Activated effector memory CD4-positive, alpha-beta T cell treated with anti-CD3 and anti-CD28 coated beads, Interleukin-2, amount 50 U/mL, for 16 hours (primary cell): ENCODE data around the gene MGA.
A peak's percentile ranks its signal among the peaks of the same experiment; 100 is the strongest.
"Not testable (repeated sequence)": the region's sequence is repeated elsewhere in the genome, so short reads cannot be mapped to it uniquely, and the experiment has no call there.

Source experiments
- DNase-seq: peaks from one replicate; pipeline ENCODE4 v3.0.0-alpha.2; 2020

MGA gene

DNA sequence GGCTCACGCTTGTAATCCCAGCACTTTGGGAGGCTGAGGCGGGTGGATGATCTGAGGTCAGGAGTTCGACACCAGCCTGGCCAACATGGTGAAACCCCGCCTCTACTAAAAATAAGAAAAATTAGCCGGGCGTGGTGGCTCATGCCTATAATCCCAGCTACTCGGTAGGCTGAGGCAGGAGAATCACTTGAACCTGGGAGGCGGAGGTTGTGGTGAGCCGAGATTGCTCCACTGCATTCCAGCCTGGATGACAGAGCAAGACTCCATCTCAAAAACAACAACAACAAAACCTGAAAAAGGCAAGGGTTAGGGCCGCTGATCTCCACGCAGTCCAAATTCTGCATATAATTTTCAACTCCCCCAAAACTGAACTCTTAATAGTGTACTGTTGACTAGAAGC, 67.9 kb downstream of the MGA start:
- not testable (repeated sequence) for DNase-seq

DNA sequence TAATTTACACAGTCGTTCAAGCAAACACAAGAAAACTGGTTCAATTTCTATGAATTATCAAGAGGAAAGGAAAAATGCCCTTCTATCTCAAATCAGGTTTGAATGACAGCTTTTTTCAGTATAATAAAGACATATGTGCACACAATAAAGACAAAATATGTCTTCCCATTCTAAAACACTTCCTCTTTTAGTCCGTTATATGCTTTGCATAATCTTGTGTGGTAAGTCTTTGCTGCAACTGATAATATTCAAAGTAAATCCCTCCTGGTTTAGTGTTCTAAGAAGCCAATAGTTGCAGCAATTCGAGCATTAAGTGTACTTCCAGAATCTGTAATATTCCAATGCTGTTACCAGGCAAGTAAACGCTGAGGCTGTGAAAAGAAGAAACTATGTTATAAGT, 70.3 kb downstream of the MGA start:
- no peak for DNase-seq

DNA sequence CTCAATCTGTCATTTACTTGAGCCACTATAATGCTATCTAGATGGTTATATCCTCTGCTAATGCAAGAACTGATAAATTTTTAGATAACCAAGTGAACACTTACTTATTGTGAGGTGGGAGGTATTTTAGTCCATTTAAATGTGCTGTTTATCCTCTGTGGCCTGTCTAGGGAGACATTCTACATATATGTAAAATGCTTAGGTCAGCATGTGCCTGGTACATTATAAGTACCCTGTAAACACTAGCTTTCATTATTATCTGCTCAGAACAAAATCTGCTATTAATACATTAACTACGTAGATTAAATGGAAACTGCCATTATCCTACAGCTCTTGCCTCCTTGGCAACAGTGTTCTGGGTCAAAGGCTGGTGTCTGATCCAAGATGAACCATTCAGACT, 72.3 kb downstream of the MGA start:
- DNase-seq: no peak

DNA sequence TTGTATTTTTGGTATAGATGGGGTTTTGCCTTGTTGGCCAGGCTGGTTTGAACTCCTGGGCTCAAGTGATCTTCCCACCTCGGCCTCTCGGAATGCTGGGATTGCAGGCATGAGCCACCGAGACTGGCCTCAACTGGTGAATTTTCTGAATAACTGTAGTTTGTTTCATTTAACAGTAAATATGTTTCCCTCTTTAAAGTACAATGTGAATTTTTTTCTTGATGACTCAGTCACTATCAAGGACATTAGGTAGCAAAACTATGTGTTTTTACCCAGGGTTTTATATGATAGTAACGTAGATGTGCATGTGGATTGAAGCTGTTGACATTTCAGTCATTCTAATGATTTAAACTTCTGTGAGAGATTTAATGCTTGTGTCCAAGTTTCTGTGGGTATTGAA, 73.9 kb downstream of the MGA start:
- no peak for DNase-seq

DNA sequence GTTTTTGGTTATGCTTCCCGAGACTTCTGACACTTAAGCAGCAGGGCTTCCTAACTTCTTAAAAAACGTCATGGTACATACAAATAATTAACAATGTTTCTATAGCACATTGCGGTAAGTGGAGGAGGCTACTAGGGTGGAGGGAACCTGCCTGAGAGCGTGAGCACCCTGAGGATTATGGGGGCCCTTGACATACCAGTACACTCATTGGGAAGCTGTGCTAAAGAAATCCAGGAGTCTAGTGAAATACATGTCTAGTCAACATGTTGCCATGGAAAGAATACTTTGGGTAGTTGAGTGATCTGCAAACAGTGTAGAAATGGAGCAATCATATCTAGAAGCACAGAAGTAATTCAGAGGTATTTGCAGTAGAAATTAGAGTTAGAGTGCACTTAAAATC, 74.8 kb downstream of the MGA start:
- DNase-seq: no peak

DNA sequence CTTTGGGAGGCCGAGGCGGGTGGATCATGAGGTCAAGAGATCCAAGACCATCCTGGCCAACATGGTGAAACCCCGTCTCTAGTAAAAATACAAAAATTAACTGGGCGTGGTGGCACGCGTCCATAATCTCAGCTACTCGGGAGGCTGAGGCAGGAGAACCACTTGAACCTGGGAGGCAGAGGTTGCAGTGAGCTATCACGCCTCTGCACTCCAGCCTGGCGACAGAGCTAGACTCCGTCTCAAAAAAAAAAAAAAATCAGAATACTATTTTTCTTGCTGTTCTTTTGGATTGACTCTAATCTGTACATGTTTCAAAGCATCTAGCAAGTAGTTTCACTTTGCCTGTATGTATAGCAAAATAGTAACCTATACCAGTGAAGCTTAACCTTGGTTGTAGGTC, 75.3 kb downstream of the MGA start:
- not testable (repeated sequence) for DNase-seq

DNA sequence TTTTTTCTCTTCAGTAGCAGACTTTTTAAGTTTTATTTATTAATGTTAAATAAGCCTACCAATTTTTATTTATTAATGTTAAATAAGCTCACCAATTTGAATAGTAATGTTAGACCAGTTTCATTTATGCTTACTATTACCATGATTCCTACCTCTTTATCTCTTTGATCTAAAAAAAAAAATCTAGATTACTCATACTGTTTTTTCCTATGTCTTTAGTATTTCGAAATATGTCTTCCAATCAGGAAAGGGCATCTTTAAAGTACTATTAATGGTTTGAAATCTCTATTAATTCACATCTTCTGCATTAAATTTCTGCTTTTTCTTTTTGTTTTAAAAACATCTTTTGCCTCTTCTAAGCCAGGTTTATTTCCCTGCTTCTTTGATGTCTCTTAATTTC, 86.6 kb downstream of the MGA start:
- DNase-seq: no peak

DNA sequence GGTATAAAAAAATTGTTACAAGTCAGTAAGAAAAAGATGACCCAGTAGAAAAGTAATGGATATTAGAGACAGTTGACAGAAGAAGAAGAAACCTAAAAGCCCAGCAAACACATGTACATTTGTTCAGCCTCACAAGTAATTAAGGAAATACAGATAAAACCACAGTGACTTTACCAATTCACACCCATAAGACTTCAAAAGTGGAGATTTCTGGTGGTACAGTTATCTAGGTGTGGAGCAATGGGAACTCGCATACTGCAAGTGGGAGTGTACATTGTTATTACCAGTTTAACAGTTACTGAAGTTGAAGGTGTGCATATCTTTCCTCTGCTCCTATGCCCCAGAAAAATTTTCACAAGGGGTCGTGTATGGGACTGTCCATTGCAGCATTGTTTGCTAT, 96.0 kb downstream of the MGA start:
- DNase-seq: no peak

DNA sequence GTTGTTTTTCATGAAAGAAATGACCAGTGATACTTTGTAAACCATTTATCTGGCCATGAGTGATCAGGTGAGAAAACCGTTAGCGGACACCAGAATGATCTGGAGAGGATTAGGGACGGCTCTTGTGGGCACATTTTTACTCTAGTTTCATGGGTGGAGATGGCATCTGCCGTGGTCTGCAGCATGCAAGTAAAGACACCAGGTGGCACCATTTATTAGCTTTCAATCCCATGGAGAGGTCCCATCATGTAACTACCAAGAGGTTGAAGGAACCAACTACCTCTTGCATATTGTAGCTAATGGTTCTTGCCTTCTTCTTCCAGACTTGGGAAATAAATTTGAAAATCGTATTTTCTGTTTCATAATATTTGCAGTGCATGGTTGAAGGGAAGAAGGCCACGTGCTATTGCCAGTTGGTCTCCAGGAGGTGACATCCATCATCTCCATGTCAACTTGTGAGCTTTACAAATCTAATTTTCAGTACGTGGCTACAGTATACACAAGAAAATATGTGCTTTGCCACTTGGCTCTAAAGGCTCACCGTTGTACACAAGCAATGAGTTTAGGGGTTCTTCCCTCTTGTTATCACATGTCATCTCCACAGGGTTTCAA, 112.6 kb downstream of the MGA start:
- peak; percentile 79 for DNase-seq

DNA sequence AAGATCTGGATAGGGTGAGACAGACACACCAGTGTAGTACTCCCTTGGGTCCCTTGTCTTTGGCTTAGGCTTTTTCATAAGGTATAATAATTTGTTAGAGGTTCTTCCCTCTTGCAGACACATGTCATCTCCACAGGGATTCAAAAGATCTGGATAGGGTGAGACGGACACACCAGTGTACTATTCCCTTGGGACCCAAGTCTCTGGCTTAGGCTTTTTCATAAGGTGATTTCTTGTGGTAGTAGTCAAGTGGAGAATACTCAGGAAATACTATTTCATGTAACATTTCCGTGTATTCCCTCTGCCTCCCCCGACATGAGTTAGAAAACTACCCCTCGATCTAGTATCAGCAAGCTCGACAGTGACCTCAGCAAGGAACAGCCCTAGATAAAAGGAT, 113.1 kb downstream of the MGA start:
- DNase-seq: no peak

DNA sequence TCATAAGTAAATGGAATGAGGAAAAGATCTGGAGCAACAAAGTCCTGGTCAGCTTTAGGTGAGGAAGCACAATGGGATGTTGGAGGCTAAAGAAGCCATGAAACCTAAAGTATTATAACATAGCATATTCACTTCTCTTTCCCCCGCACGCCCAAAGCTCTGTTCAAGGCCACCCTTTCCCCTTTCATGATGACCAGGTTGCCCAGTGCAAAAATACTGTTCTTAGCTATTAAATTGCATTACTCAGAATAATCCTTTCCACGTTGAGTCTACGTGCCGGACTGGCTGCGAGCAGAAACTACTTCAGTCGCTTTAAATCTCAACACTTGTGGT, 113.5 kb downstream of the MGA start:
- DNase-seq: no peak

DNA sequence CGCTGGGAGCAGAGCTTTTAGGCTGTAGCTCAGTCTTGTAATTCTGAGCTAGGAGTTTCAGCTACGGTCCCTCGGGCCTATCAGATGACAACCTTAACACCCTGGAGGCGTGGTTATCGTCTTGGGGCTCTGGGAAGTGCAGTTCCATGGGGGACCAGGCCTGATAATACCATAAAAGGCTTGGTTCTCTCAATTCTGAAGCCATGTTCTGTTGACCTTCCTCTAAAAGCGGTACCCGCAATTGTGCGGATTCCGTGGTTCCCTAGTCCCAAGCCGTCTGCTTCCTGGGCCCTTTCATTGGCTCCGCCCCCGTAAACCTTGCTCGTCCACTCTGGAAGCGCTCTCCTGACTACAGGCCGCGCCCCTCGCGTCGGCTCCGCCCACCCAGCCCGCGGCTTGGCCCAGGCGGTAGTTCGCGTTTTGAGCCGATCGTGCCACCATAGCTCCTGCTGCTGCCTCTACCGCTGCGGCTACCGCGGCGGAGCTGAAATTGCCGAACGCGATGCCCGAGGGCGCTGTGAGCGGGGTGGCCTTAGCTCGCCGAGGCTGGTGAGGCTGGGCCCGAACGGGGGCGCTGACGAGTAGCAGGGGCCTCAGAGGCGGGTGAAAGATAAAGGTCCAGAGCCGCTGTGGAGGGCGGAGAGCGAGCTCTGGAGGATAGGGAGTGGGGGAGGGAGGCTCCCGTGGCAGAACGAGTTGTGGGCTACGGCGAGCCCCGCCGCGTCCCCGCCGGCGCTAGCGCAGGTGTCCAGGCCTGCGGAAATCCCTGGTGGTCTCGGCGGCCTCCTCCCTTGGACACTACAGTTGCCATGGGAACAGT, 114.1 kb downstream of the MGA start, which contains the start of gene MAPKBP1:
Gene MAPKBP1, plus strand, starts transcription at position 423 of the 820 bp plus-strand sequence. CDS start 792 bp downstream, outside the sequence.
- peak; percentile 99 for DNase-seq

DNA sequence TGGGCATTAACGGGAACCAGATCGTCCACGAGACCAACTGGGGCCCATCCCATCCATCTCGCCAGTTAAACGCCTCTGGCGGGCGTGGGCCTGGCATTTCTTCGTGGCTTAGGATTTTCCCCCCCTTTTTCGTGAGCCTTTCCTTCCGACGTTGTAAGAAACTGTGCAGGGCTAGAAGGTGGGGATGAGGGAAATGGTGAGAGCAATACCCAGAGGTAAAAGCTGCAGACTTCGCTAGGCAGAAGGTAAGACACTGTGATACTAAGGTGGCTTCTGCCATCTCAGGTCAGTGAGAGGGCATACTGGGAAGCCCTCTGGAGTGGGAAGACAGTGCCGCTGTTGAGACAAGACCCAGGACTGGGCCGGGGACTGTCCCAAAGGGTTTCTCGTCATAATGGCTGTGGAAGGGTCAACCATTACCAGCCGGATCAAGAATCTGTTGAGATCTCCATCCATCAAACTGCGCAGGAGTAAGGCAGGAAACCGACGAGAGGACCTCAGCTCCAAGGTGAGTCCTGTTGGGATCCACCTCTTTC, 114.7 kb downstream of the MGA start:
- DNase-seq: peak; percentile 65

DNA sequence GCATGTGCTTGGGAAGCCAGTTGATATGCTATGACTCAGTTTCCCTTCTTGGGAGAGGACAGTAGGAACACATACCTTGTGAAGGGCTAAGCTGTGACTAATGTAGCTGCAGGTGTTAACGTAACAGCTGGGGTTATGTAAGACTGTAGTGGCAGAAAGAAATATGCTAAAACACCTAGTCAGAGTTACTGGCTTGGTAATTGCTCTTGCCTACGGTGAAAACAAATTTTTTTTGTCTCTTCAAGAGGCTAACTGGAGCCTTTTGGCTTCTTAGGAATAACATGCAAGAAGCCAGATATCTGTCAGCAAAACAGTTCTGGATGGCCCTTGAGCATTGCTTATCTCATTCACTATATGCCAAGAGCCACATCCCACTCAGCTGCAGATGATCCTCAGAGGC, 115.4 kb downstream of the MGA start:
- DNase-seq: no peak

DNA sequence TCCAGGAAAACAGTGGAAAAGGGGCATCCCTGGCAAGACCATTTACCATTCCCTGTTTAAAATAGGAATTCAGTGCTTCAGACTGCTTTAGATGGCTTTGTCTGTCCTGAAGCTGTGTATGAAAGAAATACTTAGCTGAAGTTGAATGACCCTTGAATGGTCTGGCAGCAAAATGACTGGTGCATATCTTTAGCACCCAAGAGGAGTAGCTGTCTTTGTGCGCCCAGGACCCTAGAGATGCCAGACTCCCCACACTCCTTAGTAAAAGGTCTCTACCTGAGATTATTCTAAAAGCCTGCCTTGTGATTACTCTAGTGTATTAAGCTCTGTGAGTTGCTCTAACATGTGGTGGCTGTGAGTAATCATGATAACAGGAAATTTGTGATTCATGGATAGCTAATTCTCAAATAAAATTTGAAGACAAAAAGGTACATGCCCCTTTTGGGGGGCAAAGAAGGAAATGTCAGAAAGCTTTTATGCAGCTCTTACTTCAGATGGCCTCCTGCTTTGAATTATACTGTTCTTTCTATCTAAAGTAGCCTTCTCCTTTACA, 117.3 kb downstream of the MGA start:
- no peak for DNase-seq

DNA sequence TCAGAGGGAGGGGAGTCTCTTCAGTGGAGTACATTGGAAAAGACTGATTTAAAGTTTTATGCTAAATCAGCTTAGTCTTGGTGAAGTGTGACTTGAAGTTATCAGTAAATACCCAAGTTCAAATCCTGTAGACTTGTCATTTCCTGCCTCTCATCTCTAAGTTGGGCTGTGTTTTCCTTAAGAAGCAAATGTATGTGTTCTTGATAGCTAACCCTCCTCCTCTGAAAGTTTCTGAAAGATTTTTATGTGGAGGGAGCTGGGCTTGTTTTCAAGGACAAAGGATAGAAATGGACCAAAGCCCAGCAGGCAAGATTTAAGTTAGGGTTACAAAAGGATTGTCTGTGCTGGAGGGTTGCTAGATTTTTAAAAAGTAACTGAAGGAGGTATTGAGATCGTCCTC, 118.3 kb downstream of the MGA start:
- no peak for DNase-seq

DNA sequence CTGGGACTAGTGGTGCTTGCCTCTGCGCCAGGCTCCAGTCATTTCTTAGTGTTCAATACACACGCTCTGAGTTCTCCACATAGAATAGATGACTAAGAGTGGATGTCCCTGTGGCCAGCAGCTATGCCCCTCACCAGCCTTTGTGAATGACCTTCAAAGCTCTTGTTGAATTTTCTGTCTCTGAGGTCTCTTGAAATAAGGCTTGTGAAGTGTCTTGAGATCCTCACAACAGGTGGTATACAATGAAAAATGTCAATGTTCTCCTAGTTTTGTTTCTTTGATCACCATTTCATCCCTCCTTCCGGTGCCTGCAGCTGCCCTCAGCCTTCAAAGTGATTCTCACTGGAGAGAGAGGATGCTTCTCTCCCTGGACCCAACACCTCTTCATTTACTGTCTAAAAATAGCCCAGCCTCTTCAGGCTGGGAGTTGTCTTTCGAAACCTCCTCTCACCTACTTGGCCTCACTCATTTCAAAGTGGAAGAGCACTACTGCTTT, 119.5 kb downstream of the MGA start:
- no peak for DNase-seq

DNA sequence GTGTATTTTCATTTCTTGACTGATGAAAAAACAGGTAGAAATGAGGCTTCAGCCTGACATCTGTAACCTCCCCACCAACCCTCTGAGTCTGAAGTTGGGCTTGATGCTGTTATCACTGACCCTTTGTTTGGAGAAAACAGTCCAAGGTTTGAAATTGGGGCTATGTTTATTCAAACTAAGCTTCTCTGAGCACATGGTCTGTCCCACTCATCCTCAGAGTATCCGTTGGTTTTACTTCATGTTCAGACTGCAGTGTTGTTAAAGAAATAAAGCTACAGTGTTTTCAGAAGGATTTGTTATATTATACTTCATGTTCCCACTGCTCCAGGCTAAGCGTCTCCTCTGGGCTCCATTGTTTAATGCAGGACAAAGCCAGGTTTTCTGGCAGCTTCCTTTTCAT, 120.1 kb downstream of the MGA start:
- no peak for DNase-seq

DNA sequence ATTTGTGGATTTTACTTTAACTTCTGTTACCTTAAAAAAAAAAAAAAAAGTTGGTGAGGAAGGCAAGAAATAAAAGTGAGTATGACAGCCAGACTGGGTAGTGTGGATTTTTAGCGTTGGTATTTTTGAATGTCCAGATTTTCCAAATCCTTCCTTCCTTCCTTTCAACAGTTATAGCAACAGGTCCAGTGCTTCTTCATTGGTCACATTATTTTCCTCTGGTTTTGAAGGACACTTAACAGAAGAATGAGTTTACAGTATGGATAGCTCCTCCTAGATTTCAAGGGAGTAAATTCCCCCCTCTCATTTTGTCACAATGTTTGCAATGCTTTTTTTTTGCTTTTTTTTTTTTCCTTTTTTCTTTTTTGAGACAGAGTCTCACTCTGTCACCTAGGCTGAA, 120.5 kb downstream of the MGA start:
- DNase-seq: no peak

DNA sequence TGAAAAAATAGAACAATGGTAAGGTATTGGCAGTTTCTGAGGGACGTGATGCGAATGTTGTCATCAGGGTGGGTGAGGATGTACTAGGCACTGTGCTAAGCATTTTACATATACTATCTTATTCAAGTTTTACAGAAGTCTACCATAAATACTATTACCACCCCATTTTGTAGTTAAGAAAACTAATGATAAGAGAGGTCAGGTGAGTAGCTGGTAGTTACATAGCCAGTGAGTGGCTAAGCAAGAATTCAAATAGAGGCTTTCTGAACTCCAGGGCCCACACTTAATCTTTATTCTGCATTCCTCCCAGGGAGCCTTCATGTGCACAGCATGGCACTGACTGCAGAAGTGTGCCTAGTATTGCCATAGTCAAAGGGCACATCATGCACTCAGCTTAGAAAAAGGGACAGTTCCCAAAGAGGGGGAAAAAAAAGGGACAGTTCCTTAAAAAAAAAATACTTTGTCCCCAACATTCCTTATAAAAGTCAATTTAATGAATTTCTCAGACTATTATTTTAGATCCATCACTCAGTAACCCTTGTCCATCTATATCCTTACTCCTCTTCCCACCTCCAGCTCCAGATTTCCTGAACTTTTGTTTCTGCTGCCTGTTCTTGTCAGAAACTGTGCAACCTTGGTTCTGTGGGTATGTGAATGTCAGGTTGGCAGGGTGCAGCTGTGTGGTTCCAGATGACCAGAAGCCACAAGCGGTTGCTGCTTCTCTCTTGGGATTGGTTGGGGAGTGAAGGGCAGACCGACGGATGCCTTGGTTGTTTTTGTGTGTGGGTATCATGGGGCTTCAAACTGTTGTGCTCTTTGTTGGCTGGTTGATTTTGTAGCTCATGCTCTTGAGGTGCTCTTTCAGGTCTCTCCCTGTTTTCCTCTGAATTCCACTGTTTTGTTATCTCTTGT, 122.4 kb downstream of the MGA start:
- DNase-seq: no peak

DNA sequence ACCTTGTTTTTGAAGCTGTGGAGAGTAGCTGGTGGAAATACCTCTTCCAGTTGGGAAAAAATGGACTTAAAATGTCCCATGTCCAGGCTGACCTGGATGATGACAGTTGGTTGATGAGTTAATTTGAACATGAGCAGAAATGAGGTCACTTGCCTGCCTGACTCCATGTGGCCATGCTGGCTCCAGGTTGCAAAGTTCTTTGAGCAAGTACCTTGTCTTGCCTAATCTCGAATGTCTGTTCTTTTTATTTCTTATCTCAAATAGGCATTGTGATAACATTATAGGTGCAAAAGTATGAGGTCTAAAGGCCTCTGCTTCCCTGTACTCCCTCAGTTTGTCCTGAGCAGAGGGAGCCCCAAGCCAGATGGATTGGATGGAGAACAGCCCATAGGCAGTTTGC, 123.1 kb downstream of the MGA start:
- DNase-seq: no peak

DNA sequence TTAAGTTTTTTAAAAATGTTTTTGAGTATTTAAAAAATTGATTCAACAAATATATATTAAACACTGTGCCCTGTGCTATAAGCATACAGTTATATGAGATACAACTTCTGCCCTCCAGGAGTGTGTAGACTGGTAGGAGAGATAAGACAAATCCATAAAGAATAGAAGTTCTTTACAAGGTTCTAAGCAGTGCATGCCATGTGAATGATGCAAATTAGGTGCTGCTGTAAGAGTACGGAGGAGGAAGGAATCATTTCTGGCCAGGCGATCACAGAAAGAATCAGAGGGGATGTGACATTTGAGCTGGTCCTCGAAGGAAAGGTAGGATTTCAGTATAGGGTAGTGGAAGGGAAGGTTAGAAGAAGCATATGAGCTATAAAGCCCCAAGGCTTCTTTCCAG, 128.1 kb downstream of the MGA start:
- DNase-seq: no peak

DNA sequence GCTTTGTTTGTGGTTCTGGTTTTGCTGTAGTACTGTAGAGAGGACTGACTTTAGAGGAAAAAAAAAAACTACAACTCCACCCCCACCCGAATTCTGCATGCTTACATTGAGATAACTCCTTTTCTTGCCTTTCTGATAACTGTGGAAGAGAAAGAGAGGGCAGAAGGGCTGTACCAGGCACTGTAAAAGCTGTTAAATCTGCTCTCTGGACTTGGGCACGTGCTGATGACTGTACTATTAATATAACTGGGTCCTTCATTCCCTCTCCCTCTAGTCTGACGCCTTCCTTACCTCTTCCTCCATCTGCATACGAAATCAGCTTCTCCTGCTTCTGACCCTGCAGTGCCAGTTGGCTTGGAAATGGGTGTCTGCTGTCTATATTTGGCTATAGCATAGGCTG, 129.0 kb downstream of the MGA start:
- DNase-seq: no peak
